Suppressor macrophage (primary cell): ENCODE data around the gene DAZ1.
"Not testable (repeated sequence)": the region's sequence is repeated elsewhere in the genome, so short reads cannot be mapped to it uniquely, and the experiment has no call there.

Experiments
- DNase-seq, 4 experiments: peaks; one replicate each; pipeline ENCODE4 v3.0.0-alpha.2; 2020 to 2022
- total RNA-seq, 17 experiments: gene quantifications; one replicate each; lab custom pipeline; 2026; ENCODE audit warnings: mixed read lengths in 6 of 17, inconsistent platforms in 3 of 17; lab: John Stamatoyannopoulos, UW

Gene DAZ1, protein sequence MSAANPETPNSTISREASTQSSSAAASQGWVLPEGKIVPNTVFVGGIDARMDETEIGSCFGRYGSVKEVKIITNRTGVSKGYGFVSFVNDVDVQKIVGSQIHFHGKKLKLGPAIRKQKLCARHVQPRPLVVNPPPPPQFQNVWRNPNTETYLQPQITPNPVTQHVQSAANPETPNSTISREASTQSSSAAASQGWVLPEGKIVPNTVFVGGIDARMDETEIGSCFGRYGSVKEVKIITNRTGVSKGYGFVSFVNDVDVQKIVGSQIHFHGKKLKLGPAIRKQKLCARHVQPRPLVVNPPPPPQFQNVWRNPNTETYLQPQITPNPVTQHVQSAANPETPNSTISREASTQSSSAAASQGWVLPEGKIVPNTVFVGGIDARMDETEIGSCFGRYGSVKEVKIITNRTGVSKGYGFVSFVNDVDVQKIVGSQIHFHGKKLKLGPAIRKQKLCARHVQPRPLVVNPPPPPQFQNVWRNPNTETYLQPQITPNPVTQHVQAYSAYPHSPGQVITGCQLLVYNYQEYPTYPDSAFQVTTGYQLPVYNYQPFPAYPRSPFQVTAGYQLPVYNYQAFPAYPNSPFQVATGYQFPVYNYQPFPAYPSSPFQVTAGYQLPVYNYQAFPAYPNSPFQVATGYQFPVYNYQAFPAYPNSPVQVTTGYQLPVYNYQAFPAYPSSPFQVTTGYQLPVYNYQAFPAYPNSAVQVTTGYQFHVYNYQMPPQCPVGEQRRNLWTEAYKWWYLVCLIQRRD
- 0 reads per million in 17 experiments for total RNA-seq

- DNase-seq: not testable (repeated sequence)
These were observed at the start of gene DAZ1 for GRCh38 chrY:23198908-23199307. Gene DAZ1 (minus strand): TSS chrY:23199008. CDS start chrY:23198800, 208 bp downstream.

GRCh38 chrY:23219233-23219632 is 20.4 kb upstream of the DAZ1 start, which contains the start of gene DAZ2:
Gene DAZ2 (plus strand): TSS chrY:23219533. CDS start chrY:23219741, 208 bp downstream.
- DNase-seq: not testable (repeated sequence)

DNA sequence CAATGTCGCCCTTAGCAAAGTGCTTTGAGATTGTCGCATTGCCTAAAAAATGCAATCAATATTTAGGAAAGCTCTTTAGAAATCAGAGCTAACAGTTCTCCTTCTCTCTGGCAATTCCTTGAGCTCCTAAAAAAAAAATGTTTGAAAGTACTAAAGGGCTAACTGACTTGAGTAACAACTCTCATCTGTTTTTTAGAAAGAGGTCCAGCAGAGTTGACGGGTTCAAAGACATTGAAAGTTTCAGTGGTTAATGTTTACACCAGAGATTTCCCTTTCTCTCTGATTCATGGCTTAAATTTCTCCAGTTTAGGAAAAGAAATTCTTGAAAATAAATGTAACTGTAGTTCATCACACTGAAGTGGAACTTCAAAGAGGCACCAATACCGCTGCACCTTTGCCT is 11.9 kb upstream of the DAZ1 start:
- not testable (repeated sequence) for DNase-seq

- not testable (repeated sequence) for DNase-seq
These were observed 11.1 kb upstream of the DAZ1 start for GRCh38 chrY:23209802-23210495.

GRCh38 chrY:23207455-23207854 is 8.6 kb upstream of the DAZ1 start:
- DNase-seq: not testable (repeated sequence)
